HG03457 (cell line): ENCODE measurements around the gene HLA-DRB5.
"Not testable (repeated sequence)": the region's sequence is repeated elsewhere in the genome, so short reads cannot be mapped to it uniquely, and the experiment has no call there.

Source experiments
- ATAC-seq: cut with Tn5 transposase; IDR thresholded peaks from one replicate; pipeline ENCODE4 v1.9.1; 2021; ENCODE audit warnings: moderate number of reproducible peaks; ENCODE audit not compliant: unreplicated experiment

Gene HLA-DRB5

DNA sequence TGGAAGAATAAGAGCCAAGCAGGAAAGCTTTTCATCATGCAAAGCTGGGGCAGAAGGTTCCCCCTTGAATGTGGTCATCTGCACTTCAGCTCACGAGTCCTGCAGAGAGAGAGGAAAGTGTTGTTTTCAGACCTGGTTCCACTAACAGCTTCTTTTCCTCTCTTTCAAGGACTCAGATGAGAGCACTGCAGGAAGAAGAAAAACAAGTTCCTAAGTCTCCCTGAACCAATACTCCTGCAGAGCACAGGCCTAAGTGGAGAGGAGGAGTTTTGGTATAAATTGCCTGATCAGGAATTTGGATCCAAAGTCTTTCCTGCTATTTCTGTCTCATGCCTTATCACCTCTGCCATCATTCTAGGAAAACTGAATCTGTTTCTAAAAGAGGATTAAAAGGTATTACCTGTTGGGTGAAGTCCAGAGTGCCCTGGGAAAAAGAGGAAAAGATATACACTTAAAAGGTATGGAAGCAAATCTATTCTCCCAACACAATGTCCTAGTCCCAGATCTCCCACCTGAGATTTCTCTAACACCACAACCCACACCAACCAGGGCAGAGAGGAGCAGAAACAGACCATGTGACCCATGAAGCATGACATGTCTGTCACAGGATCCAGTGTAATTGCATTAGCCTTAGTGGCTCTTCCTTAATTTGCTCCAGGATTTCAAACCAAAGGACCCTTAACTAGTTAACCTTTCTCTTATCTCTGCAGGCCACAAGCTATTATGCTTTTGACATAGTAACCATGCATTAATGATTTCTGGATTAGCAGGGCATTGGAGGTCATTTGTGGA, 12.2 kb downstream of the HLA-DRB5 start:
- no peak for ATAC-seq

DNA sequence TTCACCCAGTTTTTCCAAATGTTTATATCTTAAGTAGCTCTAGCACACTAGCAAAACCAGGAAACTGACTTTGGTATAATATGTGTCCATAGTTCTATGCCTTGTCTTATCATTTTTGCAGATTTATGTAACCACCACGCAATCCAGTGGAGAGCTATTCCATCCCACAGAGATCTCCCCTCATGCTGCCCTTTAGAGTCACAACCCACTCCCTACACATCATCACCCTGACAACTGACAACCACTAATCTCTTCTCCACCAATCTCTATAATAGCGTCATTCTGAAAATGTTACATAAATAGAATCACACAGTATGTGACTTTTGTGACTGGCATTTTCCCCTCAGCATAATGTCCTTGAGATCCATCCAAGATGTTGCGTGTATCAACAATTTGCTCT, 29.1 kb downstream of the HLA-DRB5 start:
- no peak for ATAC-seq

DNA sequence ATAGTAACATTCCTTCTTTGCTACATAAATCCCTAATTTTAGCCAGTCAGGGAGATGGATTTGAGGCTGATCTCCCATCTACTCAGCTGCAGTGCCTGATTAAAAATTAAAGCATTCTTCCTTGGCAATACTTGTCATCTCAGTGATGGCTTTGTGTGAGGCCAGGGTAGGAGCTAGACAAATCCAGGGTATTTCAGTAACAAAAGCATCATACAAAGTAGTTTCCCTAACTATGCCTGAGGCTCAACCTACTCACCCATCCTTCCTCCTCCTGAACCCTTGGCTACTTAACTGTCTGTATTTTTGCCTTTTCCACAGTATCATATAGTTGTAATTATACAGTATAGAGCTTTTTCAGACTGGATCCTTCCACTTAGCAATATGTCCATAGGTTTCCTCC, 37.7 kb downstream of the HLA-DRB5 start:
- ATAC-seq, result no peak

DNA sequence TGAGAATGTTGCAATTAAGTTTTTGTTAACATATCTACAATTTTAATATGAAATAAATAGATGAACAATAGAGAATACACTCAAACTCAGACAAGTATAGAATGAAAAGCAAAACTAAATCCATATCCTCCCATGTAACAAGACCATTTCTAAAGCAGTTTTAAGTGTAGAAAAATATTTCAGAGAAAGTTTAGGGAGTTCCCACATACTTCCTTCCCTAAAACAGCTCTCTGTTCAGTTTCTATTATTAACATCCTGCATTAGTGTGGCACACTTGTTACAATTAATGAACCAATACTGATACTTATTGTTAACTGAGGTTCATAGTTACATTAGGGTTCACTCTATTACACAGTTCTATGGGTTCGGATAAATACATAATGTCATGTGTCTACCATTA, 38.4 kb downstream of the HLA-DRB5 start:
- ATAC-seq, result no peak

DNA sequence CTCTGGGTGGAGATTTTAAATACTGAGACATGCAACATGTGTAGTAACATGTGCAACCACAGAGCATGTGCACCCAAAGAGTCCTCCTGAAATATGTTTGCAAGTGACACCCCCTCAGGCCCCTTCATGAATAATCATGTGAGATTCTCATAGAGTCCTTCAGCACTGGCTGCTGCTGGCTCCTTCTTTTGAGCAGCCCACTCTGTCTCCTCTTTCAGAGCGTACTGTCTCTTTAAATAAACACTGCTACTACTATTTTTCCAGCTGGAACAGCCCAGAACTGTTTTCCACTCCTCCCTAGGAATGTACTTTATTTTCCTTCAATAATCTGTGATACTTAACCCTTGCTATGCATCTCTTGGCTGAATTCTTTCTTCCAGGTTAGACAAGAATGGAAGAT, 42.0 kb downstream of the HLA-DRB5 start:
- ATAC-seq, result no peak

DNA sequence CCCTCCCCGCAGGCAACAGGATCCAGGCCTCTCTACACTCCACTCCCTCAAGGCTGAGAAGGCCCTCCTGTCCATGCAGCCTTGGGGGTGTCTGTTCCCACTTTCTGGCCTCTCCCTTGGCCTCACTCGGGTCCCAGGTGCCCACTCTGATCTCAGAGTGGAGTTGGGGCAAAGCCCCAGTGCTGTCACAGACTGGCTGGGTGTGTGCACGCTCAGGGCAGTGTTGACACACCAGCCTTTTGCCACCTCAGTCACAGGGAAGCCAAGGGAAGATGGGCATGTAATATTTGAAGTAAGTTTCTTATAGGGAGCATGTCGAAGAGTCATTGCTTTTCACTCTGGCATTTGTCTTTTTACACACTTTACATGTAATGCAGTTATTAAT, 45.5 kb downstream of the HLA-DRB5 start:
- no peak for ATAC-seq

DNA sequence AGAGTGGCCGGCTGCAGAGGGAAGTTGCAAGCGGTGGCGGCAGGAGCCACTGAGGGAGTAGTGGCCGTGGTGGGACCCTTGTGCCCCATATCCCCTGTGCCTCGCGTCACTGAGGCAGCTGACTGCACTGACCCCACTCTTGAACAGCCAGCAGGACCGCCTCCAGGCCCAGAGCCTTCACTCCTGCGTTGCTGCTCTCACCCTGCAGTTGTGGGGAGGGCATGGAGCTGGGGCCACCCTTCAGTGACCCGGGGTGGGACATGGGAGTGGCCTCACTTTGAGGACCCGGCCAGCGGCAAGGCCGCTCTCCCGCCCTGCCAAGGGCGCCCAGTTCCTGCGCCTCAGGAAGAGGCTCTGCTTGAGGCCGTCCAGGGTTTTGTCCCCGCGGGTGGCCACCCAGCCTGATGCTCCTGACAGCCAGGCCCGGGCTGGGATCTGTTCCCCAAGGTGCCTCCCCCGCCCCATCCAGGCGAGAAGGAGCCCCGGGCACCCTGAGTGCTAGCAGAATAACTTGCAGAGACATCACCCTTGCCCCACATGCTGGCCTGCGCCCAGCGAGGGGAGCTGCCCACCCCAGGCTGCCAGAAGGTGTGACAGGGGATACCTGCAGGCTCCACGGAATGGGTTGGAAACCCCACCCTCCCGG, 46.0 kb downstream of the HLA-DRB5 start:
- no peak for ATAC-seq

DNA sequence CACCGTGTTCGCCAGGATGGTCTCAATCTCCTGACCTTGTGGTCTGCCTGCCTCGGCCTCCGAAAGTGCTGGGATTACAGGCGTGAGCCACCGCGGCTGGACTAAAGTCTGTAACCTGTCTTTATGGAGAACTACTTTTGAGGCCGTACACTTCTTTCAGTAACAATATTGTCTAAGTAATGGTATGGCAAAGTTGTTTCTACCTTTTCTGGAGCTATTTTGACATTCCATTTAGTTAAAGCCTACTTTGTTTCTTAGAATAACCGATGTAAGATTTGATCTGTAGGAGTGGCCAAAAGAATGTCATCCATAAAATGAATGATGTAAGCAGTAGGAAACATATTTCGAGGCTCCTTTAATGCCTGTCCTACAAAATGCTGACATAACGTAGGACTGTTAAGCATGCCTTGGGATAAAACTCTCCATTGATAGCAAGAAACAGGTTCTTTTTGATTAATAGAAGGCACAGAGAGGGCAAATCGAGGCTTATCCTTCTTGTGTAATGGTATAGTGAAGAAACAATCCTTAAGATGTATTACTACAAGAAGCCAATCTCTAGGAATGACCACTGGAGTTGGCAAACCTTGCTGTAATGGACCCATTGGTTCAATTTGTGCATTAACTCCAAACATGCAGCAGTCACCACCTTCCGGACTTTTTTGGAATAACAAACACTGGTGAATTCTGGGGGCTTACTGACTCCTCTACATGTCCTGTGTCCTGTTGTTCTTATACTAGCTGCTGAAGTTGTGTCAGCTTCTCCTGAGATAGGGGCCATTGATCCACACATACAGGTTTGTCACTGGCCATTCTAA, 54.5 kb downstream of the HLA-DRB5 start:
- no peak for ATAC-seq

DNA sequence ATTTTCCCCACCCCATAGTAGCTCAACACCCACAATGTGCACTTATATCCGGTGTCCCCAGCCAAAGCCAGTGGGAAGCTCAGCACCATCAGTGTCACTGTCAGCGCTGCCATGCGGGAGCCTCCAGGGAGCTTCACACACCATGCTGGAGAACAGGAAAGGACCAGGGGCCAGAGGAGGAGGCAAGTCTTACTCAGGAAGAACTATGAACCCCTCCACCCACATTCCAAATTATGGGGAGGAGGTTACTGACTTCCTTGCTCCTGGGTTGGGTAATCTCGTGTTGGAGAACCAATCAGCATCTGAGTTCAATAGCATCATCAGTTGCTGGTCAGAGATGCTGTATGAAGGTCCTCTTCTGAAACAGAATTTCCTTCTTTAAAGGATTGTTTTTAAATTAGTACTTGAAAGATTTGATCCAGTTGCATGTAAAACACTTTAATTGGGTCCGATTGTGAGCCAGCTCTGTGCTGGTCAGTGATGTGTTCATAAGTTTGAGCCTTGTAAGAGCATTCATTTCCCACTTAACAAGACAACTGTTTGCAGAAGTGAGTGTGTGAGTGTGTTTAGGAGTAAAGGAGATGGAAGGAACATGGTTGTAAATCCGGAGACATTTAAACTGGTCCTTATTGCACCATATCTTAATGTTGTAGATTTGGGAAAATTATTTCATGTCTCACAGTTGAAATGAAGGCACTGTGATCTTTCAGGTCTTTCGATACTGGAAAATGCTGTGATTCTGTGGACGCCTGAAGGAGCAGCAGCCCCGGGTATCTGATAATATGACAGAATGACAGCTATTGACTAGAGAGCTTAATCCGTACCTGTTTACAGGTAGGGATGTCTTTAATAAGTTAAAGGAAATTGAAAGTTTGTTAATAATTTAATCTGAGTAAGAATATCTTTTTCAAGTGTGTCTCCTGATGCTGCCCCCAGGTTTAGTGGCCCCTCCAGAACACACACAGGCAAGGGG, 56.4 kb downstream of the HLA-DRB5 start:
- peak; percentile 86 for ATAC-seq

DNA sequence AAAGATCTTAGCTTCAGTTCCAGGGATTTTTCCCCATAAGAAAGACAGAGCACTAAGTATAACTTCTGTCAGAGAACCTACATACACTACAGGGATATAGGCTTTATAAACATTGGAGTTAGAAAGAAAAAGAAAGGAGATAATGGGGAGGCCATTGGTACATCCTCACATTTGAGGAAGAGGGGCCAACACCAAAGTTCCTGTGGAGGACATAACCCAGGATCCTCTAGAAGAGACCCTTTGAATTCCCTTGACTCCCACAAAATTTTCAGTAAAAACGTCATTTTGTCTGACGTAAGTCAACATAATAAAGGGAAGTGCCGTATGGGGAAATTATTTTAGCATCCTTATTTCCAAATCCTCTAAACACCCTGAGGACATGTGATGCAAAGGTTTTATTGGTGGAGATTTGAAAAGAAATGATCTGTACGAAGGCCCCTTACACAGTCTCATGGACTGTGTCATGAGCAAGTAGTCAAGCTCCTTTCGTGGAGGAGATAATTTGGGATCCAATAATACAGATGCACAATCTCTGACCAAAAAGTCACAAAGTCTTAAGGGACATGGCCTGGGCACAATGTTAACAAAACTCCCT, 57.2 kb downstream of the HLA-DRB5 start:
- ATAC-seq, result no peak

DNA sequence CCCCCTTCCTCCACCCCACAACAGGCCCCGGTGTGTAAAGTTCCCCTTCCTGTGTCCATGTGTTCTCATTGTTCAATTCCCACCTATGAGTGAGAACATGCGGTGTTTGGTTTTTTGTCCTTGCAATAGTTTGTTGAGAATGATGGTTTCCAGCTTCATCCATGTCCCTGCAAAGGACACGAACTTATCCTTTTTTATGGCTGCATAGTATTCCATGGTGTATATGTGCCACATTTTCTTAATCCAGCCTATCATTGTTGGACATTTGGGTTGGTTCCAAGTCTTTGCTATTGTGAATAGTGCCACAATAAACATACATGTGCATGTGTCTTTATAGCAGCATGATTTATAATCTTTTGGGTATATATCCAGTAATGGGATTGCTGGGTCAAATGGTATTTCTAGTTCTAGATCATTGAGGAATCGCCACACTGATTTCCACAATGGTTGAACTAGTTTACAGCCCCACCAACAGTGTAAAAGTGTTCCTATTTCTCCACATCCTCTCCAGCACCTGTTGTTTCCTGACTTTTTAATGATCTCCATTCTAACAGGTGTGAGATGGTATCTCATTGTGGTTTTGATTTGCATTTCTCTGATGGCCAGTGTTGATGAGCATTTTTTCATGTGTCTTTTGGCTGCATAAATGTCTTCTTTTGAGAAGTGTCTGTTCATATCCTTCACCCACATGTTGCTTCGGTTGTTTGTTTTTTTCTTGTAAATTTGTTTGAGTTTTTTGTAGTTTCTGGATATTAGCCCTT, 62.2 kb downstream of the HLA-DRB5 start:
- not testable (repeated sequence) for ATAC-seq
